Stromal cell of bone marrow (primary cell): ENCODE results near the gene USF1.
"Not testable (repeated sequence)": the region's sequence is repeated elsewhere in the genome, so short reads cannot be mapped to it uniquely, and the experiment has no call there.

Experiments
- DNase-seq: peaks from one replicate; pipeline ENCODE4 v3.0.0-alpha.2; 2012; ENCODE audit warnings: low read depth

USF1 gene

DNA sequence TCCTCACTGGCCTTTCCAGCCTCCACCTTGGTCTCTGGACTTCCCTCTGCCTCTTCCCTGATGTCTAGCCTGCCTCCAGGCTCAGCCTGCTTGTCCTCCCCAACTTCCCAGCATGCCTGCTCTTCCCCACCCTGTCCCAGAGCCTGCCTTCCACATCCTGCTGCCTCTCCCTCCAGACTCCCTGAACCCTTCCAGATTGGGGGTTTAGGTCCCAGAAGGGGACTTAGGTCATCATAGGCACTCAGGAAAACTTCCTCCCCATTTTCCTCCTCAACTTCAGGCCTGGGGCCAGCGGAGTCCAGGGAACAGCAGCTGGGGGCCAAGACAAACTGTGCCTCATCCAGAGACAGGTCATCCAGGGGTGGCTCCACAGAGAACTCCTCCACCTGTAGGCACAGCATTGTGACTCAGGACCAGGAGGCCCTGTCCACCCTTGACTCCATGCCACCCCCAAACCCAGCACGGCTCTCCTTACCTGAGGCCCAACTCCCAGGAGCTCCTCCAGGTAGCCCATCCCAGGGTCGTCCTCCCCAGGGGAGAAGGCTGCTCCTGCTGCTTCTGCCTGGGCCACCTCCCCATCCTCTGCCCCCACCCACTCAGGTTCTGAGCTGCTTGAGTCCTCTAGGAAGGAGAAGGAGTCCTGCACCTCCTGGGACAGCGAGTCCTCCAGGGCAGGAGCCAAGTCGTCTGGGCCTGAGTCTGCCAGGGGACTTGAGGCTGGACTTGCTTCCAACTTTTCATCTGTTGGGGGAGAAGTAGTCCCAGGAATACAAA lies 3.4 kb upstream of the USF1 start:
- DNase-seq = no peak

DNA sequence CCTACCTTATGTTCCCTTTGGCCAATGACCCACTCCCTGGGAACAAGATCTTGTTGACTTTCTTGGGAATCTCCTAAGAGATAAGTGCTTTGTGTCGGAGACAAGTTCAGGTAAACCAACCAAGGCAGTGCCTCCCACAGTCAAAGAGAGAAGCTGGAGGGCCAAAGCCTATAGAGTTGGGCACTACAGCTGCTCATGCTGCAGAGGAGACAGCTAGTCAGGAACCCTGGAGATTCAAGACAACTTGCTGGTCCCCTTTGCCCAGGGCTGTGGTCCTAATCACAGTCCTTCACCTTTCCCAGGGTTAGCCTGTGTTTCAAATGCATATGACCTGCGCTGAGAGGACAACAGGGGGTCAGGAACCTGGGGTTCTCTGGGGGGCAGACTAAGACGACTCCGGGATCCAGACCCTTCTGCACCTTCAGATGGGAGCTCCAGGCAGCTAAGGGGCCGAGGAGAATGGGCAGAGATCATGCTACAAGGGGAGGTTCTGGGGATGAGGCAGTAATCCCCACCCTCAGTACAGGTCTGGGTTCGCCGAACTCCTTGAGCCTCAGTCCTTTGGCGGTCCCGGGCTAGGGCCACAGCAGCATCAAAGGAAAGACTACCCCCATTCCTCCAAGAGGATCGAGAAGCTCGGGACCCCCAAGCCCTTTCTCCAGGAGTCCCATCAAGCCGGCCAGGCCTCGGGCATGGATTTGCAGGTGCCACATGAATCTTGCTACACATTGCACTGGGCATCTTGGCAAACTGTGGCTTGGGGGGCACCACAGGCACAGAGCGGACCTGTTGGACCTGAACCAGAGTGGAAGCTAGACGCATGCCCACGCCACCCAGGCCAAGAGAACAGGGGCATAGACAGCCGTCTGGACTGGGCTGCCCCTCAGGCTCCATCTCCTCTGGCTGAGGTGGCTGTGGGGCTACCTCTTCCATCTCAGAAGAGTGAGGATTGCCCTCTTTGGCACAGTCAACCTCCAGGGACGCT lies 2.0 kb upstream of the USF1 start:
- DNase-seq = no peak

DNA sequence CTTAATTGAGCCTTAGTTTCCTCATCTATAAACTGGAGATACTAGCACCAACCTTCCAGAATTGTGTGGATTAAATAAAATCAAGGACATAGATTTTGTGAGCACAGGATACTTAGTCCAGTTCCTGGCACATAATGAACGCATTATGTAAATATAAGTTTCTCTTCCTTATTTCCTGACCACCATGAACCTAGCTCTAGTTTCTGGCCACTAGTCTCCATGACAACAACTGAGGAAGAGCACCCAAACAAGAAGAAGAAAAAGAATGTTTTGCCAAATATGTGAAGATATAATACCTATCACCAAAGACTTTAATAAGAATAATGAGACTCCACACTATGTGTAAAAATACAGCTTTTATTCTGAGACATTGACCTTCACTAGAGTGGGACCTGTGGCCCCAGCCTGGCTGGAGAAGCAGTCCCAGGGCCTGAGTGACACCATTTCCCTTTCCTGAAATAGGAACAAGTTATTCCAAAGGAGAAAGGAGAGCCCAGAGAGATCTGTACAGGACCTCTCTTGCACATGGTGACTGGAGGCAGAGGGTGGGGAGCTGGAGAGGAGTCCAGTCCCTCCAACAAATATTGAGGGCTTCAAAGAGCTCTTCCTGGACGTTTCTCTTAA lies 940 bp upstream of the USF1 start:
- no peak for DNase-seq

DNA sequence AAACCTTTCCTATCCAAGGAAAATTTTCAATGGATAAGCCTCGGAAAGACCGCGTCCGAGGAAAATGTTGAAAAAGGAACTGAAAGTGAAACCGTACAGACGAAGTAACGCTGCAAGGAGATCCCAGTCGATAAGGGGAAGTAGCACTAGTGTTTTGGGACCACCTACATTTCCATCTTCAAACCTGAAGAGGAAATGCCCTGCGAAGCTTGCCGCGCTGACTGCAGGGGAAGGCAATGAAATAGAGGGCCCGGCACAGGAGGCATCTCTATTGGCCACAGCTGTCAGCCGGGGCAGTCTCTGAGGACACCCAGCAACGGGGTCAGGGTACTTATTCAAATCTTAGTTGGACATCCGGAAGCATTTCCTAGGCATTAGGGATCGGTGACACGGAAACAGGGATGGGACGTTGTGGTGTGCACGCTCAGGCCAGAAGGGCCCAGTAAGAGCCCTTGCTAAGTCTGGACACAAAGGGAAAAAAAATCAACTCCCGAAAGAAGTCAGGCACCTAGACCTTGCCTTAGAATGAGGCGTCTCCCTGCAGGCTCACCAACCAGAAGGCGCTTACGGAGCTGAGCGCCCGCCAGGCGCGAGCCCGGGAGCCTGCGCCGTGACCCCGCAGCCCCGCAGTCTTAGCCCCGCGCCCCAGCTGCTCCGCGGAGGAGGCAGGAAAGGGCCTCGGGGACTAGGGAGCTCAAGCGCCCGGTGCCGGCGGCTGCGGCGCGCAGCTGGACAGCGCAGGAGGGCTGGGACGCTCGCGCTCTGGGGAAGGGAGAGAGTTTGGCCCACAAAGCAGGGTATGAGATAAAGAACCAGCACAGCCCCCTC lies 655 bp downstream of the USF1 start:
- DNase-seq = peak; percentile 44

DNA sequence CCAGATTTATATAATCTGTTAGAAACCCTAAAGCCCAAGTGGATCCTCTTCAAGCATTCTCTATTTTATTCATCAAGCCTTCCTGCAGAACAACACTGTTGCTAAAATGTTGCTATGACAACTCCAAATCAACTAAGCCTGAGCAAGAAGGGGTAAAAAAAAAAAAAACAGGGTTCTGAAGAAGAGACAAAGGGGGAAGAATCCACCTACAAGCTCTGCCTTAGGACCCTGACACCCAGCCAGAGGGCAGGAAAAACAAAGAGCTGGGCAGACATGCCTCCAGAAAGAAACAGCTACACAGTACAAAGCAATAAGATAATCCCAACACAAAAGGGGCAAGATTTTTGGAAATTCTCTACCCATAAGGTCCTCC lies 1.3 kb downstream of the USF1 start:
- DNase-seq = no peak

DNA sequence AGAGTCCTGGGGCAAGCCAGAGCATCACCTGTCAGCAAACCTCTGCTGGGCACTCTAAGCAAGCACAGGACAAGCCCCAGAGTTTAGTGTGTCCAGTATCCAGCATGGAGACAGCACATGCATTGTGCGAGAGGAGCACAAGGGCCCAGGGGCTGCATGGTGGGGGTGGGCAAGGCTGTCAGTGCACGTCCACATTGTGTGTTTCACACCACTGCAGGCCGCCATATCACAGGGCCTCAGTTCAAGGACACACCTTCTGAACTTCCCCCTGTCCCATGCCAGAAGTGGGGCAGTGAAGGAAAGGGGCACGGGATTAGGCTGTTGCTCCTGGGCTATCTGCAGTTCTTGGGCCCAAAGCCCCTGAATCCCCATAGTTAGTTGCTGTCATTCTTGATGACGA lies 6.2 kb downstream of the USF1 start:
- no peak for DNase-seq

DNA sequence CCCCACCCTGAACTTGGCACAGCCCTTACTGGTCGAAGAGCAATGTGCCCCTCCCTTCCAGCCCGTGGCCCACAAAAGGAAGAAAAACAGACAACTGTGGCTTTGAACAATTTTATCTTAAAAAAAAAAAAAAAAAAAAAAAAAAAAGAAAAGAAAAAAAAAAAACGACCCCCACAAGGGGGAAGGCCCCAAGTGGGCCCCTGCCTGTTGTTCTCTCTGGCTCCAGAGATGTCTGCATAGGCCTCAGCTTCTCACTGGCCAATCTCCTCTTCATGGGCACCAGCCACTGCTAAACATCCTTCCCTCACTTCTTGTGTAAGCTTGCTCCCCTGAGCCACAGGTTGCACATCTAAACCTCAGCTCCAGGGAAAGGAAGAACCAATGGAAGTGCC lies 6.6 kb downstream of the USF1 start:
- no peak for DNase-seq

DNA sequence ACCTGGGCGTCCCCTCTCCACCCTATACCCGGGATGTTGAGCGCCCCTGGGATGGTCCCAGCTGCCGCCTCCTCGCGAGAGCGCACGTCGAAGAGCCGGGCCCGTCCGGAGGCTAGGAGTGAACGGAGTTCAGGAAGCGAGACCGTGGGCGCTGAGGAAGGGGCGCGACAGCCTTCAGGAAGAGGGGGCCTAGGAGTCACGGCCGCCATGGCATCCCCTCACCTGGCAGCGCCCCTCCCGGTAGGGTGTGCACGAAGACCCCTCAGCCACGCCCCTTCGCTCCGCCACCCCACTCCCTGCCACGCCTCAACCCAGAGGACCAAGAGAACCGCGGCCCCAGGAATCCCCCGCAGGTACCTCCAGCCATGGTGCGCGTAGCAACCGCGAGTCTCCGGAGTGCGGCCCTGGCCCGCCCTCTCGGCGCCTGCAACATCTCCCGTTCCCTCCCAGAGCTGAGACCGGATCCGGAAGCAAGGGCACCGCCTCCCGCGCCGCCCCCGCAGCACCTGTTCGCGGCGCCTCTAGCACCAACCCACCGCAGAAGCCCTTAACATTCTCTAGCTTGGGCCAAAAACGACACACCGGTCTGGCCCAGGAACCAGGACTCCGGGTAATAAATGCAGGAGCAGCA lies 7.1 kb downstream of the USF1 start, which contains the start of gene TSTD1:
TSS of gene TSTD1 (minus strand) at position 442 of the 631 bp plus-strand sequence. CDS start at position 367, 75 bp downstream.
- DNase-seq = no peak

DNA sequence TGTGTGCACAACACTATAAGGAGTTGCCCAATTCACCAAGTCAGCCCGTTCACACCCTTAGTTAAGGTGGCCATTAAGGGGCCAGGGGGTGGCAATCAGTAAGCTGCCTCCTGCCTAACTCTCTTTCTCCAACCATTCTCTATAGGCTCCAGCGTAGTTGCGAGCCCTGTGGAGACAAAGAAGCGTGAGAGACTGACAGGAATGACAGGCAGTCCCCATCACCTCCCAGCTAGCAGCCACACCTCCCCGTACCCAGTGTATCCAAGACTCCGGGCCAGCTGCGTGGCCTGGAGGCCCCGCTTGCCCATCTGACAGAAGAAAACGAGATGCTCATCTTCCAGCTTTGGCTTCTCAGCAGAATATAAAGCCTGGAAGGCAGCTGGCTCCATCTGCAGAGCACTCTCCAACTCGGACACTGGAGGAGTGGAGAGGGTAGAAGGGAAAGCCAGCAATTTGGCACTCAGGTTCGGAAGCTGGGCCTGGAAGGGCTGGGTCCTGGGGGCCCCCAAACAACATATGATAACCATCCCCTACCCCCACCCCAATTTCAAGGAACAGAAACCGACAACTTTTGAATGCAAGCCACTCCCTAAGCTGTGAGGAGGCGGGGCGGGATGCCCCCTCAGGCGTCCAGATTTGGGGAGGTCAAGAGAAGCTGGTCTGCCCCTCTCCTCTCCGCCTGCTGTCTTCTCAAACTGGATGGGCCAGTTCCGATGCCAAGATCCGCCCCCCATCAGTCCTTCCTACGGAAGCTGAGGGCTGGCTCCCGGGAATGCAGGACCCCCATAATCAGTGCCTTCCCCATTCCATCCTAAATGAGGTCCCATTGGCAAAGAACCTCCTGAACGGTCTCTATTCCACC lies 7.9 kb downstream of the USF1 start:
- DNase-seq = no peak

DNA sequence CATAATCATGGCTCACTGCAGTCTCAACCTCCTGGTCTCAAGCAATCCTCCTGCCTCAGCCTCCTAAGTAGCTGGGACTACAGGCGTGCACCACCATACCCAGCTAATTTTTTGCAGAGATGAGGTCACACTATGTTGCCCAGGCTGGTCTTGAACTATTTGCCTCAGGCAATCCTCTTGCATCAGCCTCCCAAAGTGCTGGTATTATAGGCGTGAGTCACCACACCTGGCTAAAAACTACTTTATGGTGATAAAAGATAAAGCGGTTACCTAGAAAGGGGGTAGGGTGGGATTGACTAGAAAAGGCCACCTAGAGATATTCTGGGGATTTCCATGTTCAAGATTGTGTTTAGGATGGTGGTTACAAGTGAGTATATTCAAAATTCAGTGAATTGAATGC lies 12.0 kb downstream of the USF1 start:
- no peak for DNase-seq

DNA sequence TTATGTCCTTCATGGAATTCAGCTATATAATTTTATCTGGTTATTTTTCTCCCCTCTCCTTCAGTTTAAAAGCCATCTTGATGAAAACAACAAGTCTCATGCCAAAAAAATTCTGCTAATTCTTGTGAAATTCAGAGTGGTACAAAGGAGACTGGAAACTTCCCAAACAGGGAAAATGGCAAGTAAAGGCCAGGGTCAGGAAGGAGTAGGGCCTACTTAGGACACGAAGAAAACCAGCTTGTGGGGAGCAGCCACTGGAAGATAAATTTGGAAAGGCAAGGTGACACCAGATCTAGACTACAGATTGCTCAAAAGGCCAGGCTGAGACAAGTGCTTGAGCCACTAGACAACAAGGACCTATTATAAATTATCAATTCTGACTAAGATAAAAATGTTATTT lies 13.4 kb downstream of the USF1 start:
- DNase-seq = no peak

DNA sequence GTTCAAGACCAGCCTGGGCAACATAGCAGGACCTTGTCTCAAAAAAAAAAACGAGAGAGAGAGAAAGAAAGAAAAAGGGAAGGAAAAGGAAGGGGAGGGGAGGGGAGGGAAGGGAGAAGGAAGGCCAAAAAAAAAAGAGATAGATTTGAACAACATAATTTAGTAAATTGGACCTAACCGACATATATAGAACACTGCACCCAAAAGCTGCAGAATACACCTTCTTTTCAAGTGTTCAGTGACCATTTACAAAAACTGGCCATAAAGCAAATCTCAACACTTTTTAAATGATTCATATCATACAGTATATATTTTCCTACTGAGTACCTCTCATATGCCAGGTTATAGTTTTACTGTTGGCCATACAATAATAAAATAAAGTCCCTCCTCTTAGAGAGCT lies 13.9 kb downstream of the USF1 start:
- no peak for DNase-seq

DNA sequence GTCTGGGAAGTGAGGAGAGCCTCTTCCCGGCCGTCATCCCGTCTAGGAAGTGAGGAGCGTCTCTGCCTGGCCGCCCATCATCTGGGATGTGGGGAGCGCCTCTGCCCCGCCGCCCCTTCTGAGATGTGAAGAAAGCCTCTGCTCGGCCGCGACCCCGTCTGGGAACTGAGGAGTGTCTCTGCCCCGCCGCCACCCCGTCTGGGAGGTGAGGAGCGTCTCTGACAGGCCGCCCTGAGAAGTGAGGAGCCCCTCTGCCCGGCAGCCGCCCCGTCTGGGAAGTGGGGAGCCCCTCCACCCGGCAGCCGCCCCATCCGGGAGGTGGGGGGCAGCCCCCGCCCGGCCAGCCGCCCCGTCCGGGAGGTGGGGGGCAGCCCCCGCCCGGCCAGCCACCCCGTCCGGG lies 16.3 kb downstream of the USF1 start:
- not testable (repeated sequence) for DNase-seq

DNA sequence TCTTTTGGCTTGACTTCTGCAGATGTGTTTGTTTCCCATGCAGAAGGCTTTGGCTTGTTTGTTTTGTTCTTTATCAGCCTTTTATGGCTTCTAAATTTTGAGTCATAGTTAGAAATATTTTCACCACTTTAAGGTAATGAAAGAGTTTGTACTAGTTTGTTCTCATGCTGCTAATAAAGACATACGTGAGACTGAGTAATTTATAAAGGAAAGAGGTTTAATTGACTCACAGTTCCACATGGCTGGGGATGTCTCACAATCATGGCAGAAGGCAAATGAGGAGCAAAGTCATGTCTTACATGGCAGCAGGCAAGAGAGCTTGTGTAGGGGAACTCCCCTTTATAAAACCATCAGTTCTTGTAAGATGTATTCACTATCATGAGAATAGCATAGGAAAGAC lies 18.8 kb downstream of the USF1 start:
- not testable (repeated sequence) for DNase-seq

DNA sequence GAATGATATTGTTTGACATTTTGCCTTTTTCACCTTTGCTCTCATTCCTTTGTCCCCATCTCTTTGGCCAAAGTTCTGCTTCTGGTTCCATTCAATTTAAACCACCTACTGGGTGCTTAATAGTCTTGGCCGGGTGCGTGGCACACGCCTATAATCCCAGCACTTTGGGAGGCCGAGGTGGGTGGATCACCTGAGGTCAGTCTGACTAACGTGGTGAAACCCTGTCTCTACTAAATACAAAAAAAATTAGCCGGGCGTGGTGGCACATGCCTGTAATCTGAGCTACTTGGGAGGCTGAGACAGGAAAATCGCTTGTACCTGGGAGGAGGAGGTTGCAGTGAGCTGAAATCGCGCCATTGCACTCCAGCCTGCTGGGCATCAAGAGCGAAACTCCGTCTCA lies 23.3 kb downstream of the USF1 start:
- DNase-seq = not testable (repeated sequence)

DNA sequence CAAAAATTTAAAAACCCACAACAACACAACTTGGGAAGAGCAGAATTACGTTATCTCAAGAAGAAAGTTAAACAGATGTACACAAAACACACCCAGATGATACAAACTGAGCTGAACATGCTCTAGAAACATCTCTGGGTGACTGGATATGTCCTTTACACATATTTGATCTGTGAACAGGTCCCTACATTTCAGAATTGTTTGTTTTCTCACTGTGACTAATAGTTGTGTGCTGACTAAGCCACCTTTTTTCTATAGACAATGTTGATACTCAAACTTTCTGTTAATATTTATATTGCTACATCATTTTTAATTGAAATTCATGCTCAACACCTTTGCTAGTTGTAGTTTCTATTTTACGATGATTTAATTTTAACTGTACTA lies 23.8 kb downstream of the USF1 start:
- DNase-seq = no peak

DNA sequence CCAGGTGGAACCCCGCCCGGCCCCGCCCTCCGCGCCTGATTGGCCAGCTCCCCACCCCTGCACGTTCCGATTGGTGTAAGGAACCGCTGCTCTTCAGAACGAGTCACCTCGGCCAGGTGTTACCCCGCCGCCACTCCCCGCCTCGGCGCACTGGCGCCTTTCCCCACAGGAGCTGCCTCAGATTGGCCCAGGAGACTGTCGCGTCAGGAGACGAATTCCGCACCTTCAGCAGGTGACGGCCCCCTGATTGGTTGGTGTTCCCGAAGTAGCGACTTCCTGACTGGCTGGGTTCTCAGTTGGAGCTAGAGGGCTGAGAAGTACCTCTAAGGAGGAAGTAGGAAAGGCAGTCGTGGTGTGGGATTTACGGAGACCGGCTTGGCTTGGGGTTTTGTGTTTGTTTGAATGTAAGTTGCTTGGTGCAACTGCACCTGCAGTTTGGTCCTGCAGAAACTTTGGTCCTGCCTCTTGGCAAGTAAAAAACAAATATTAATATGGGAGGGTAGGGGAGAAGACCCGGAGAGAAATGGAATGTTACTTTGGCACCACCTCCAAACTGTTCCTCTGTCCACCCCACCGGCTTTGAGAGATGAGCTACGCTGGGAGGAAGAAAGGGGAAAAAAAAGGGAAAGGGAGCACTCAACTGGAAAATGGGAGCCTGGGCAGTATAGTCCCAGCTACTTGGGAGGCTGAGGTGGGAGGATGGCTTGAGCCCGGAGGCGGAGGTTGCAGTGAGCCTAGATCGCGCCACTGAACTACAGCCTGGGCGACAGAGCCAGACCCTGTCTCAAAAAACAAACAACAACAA lies 24.4 kb downstream of the USF1 start:
- no peak for DNase-seq

DNA sequence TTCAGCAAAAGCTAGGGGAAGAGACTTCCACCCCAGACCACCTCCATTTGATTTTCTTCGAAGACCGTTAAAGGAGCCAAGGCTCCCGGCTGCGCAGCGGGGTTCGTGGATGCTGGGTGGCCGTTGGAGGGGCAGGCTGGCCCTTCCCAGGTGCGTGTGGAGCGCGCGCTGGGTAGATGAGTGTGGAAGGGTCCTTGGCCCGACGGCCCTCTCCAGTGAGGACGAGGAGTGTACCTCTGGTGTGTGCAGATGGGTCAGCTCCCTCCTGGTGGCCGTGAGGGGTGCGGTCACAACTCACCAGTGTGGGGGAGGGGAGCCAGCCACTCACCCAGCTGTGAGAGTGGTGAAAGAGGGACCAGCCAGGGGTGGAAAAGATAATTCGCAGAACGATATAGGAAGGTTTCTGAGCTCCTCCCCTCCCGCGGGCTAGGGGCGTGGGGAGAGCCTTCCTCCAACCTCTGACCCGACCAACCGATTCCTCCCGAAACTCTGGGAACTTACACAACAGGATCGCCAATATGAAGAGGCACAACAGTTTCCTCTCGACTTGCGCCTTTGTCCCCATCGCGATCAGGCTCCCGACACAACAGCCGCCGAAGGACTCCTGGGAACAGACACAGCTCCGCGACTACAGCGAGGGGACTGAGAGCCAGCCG lies 25.1 kb downstream of the USF1 start, which contains the start of gene F11R:
TSS of gene F11R (minus strand) at position 644 of the 656 bp plus-strand sequence. CDS start at position 565, 79 bp downstream.
- no peak for DNase-seq
